HG03139 (cell line): ENCODE measurements around the gene SH3PXD2A.

Experiments used
- ATAC-seq: cut with Tn5 transposase; IDR thresholded peaks from one replicate; pipeline ENCODE4 v1.9.1; 2021; ENCODE audit not compliant: unreplicated experiment

Gene SH3PXD2A

GRCh38 chr10:103589074-103589630 lies 266.2 kb downstream of the SH3PXD2A start:
- ATAC-seq = no peak

- no peak for ATAC-seq
Measured at GRCh38 chr10:103587073-103587472, 268.3 kb downstream of the SH3PXD2A start.

- ATAC-seq = no peak
Measured at GRCh38 chr10:103585011-103585405, 270.4 kb downstream of the SH3PXD2A start.

GRCh38 chr10:103584216-103585010 lies 271.0 kb downstream of the SH3PXD2A start:
- ATAC-seq = no peak

GRCh38 chr10:103583871-103584215 lies 271.5 kb downstream of the SH3PXD2A start:
- ATAC-seq = no peak

GRCh38 chr10:103582331-103583123 lies 272.8 kb downstream of the SH3PXD2A start:
- no peak for ATAC-seq

GRCh38 chr10:103581499-103581898 lies 273.9 kb downstream of the SH3PXD2A start:
- ATAC-seq = no peak

GRCh38 chr10:103580430-103580829 lies 274.9 kb downstream of the SH3PXD2A start:
- ATAC-seq = no peak

- ATAC-seq = no peak
Measured at GRCh38 chr10:103580011-103580410, 275.4 kb downstream of the SH3PXD2A start.

- ATAC-seq = no peak
Measured at GRCh38 chr10:103578782-103579382, 276.5 kb downstream of the SH3PXD2A start.

GRCh38 chr10:103576862-103577261 lies 278.5 kb downstream of the SH3PXD2A start:
- ATAC-seq = no peak

- ATAC-seq = no peak
Measured at GRCh38 chr10:103576076-103576471, 279.3 kb downstream of the SH3PXD2A start.

- ATAC-seq = no peak
Measured at GRCh38 chr10:103575416-103576075, 279.8 kb downstream of the SH3PXD2A start.

GRCh38 chr10:103574097-103575061 lies 281.0 kb downstream of the SH3PXD2A start:
- ATAC-seq = no peak

GRCh38 chr10:103573205-103573487 lies 282.2 kb downstream of the SH3PXD2A start:
- ATAC-seq = no peak

- no peak for ATAC-seq
Measured at GRCh38 chr10:103572347-103573204, 282.8 kb downstream of the SH3PXD2A start.

GRCh38 chr10:103571656-103571975 lies 283.8 kb downstream of the SH3PXD2A start:
- ATAC-seq = no peak

GRCh38 chr10:103570844-103571655 lies 284.3 kb downstream of the SH3PXD2A start:
- no peak for ATAC-seq

GRCh38 chr10:103569896-103570295 lies 285.5 kb downstream of the SH3PXD2A start:
- ATAC-seq = no peak
